WTC11 (cell line): Measurements from ENCODE around the gene EXOSC2.

Source experiments
- CTCF ChIP-seq: fragments of 200-600 bp; IDR thresholded peaks from 2 replicates; pipeline ENCODE4 v1.8.0; 2022; ENCODE audit warnings: antibody characterized with exemption
- FOXJ3 ChIP-seq: sonication (generic); formaldehyde crosslinking; IDR thresholded peaks from 2 replicates; pipeline ENCODE4 v1.9.0; 2021; ENCODE audit warnings: missing genetic modification reagents, mild to moderate bottlenecking, borderline replicate concordance
- FOXP1 ChIP-seq: sonication (generic); formaldehyde crosslinking; IDR thresholded peaks from 2 replicates; pipeline ENCODE4 v1.8.0; 2022; ENCODE audit warnings: missing genetic modification reagents, mild to moderate bottlenecking, moderate library complexity, borderline replicate concordance
- JAZF1 ChIP-seq: fragments of 250-450 bp; sonication (Bioruptor Pico); IDR thresholded peaks from 2 replicates; pipeline ENCODE4 v1.9.0; 2021; ENCODE audit warnings: moderate library complexity, mild to moderate bottlenecking, inconsistent platforms
- MYBL2 ChIP-seq: sonication (generic); formaldehyde crosslinking; IDR thresholded peaks from 2 replicates; pipeline ENCODE4 v1.8.1; 2023; ENCODE audit warnings: mild to moderate bottlenecking, moderate library complexity, missing genetic modification reagents
- NFYB ChIP-seq: sonication (generic); formaldehyde crosslinking; conservative IDR thresholded peaks from 2 replicates; pipeline ENCODE4 v1.8.0; 2022; ENCODE audit warnings: low read depth, missing genetic modification reagents
- TF ChIP-seq, protein P1 (sequence below): sonication (generic); formaldehyde crosslinking; IDR thresholded peaks from 2 replicates; pipeline ENCODE4 v1.8.0; 2022; ENCODE audit warnings: mild to moderate bottlenecking, missing genetic modification reagents
- TF ChIP-seq, protein P2 (sequence below): sonication (generic); formaldehyde crosslinking; conservative IDR thresholded peaks from 2 replicates; pipeline ENCODE4 v1.8.1; 2023; ENCODE audit warnings: mild to moderate bottlenecking, low read depth, missing genetic modification reagents, moderate library complexity
- TF ChIP-seq, protein P3 (sequence below): sonication (generic); formaldehyde crosslinking; IDR thresholded peaks from 2 replicates; pipeline ENCODE4 v1.8.0; 2022; ENCODE audit warnings: mild to moderate bottlenecking, missing genetic modification reagents
- TF ChIP-seq, protein P4 (sequence below): sonication (generic); formaldehyde crosslinking; IDR thresholded peaks from 2 replicates; pipeline ENCODE4 v1.8.1; 2022; ENCODE audit warnings: low read depth, mild to moderate bottlenecking, moderate library complexity, missing genetic modification reagents, borderline replicate concordance
- TF ChIP-seq, protein P5 (sequence below): sonication (generic); formaldehyde crosslinking; IDR thresholded peaks from 2 replicates; pipeline ENCODE4 v1.8.1; 2022; ENCODE audit warnings: missing genetic modification reagents, borderline replicate concordance

DNA sequence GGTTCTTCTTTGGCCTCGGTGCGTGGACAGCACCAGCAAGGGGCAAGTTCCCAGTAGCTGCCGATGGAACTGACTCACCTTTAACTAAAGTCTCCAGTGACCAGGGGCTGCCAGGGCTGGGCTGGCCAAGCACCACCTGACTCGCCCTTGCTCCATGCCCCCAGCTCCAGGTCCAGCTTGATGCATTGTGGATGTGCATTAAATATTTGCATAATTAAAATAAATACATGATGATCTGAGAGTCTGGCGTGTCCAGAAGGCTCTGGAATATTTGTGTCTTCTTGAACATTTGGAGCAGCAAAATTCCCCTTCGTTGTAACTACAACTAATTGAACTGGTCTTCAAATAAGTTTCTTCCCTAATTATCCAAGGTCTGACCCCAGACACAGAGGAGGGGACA lies 38.7 kb upstream of the EXOSC2 start:
- TF ChIP-seq, protein P1, sequence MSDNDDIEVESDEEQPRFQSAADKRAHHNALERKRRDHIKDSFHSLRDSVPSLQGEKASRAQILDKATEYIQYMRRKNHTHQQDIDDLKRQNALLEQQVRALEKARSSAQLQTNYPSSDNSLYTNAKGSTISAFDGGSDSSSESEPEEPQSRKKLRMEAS (CRISPR knock-in tag) = no peak
- TF ChIP-seq, protein P2, sequence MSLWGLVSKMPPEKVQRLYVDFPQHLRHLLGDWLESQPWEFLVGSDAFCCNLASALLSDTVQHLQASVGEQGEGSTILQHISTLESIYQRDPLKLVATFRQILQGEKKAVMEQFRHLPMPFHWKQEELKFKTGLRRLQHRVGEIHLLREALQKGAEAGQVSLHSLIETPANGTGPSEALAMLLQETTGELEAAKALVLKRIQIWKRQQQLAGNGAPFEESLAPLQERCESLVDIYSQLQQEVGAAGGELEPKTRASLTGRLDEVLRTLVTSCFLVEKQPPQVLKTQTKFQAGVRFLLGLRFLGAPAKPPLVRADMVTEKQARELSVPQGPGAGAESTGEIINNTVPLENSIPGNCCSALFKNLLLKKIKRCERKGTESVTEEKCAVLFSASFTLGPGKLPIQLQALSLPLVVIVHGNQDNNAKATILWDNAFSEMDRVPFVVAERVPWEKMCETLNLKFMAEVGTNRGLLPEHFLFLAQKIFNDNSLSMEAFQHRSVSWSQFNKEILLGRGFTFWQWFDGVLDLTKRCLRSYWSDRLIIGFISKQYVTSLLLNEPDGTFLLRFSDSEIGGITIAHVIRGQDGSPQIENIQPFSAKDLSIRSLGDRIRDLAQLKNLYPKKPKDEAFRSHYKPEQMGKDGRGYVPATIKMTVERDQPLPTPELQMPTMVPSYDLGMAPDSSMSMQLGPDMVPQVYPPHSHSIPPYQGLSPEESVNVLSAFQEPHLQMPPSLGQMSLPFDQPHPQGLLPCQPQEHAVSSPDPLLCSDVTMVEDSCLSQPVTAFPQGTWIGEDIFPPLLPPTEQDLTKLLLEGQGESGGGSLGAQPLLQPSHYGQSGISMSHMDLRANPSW (CRISPR knock-in tag) = no peak
- TF ChIP-seq CTCF = no peak
- TF ChIP-seq JAZF1 (CRISPR knock-in tag) = no peak
- no peak for TF ChIP-seq MYBL2 (CRISPR knock-in tag)
- TF ChIP-seq, protein P3, sequence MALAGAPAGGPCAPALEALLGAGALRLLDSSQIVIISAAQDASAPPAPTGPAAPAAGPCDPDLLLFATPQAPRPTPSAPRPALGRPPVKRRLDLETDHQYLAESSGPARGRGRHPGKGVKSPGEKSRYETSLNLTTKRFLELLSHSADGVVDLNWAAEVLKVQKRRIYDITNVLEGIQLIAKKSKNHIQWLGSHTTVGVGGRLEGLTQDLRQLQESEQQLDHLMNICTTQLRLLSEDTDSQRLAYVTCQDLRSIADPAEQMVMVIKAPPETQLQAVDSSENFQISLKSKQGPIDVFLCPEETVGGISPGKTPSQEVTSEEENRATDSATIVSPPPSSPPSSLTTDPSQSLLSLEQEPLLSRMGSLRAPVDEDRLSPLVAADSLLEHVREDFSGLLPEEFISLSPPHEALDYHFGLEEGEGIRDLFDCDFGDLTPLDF (CRISPR knock-in tag) = no peak
- TF ChIP-seq, protein P4, sequence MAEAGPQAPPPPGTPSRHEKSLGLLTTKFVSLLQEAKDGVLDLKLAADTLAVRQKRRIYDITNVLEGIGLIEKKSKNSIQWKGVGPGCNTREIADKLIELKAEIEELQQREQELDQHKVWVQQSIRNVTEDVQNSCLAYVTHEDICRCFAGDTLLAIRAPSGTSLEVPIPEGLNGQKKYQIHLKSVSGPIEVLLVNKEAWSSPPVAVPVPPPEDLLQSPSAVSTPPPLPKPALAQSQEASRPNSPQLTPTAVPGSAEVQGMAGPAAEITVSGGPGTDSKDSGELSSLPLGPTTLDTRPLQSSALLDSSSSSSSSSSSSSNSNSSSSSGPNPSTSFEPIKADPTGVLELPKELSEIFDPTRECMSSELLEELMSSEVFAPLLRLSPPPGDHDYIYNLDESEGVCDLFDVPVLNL (CRISPR knock-in tag) = no peak
- TF ChIP-seq FOXP1 (CRISPR knock-in tag) = no peak
- TF ChIP-seq, protein P5, sequence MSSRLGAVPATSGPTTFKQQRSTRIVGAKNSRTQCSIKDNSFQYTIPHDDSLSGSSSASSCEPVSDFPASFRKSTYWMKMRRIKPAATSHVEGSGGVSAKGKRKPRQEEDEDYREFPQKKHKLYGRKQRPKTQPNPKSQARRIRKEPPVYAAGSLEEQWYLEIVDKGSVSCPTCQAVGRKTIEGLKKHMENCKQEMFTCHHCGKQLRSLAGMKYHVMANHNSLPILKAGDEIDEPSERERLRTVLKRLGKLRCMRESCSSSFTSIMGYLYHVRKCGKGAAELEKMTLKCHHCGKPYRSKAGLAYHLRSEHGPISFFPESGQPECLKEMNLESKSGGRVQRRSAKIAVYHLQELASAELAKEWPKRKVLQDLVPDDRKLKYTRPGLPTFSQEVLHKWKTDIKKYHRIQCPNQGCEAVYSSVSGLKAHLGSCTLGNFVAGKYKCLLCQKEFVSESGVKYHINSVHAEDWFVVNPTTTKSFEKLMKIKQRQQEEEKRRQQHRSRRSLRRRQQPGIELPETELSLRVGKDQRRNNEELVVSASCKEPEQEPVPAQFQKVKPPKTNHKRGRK = no peak
- no peak for TF ChIP-seq NFYB
- no peak for TF ChIP-seq FOXJ3 (CRISPR knock-in tag)
